22Rv1 (cell line): ENCODE results near the gene TOR1B.

Experiments
- ZFX ChIP-seq: fragments of 450-650 bp; IDR thresholded peaks from 2 replicates; pipeline ENCODE4 v1.6.1; 2017; ENCODE audit warnings: antibody characterized with exemption, borderline replicate concordance
- TF ChIP-seq, protein P1 (sequence below): fragments of 450-650 bp; IDR thresholded peaks from 2 replicates; pipeline ENCODE4 v1.5.1; 2017; ENCODE audit warnings: mild to moderate bottlenecking

- TF ChIP-seq, protein P1, sequence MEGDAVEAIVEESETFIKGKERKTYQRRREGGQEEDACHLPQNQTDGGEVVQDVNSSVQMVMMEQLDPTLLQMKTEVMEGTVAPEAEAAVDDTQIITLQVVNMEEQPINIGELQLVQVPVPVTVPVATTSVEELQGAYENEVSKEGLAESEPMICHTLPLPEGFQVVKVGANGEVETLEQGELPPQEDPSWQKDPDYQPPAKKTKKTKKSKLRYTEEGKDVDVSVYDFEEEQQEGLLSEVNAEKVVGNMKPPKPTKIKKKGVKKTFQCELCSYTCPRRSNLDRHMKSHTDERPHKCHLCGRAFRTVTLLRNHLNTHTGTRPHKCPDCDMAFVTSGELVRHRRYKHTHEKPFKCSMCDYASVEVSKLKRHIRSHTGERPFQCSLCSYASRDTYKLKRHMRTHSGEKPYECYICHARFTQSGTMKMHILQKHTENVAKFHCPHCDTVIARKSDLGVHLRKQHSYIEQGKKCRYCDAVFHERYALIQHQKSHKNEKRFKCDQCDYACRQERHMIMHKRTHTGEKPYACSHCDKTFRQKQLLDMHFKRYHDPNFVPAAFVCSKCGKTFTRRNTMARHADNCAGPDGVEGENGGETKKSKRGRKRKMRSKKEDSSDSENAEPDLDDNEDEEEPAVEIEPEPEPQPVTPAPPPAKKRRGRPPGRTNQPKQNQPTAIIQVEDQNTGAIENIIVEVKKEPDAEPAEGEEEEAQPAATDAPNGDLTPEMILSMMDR, result no peak
- TF ChIP-seq ZFX, result no peak
These were observed 23.4 kb downstream of the TOR1B start for GRCh38 chr9:129826344-129826743.
